Esophagus squamous epithelium (tissue), 5 donors: ENCODE measurements around the gene SMARCA2. TPM values are rescaled to one million over a fixed set of nuclear protein-coding genes. Genes with fewer than 3 reads are reported as not detected.

Source experiments
- DNase-seq: peaks from one replicate; lab custom pipeline; 2025; lab: John Stamatoyannopoulos, UW
- H3K27ac ChIP-seq, 4 donors: fragments of 200-600 bp; sonication (generic); one replicate each; pipeline ENCODE4 v1.5.1; 2016 to 2019; ENCODE audit warnings: mild to moderate bottlenecking in 1 of 4
- H3K27me3 ChIP-seq, 4 donors: fragments of 200-600 bp; sonication (generic); 1 replicate in 3 of 4; 2 replicates in 1 of 4; pipeline versions ENCODE4 v1.5.1 to v1.6.0; 2017 to 2021; ENCODE audit warnings: antibody characterized with exemption in 1 of 4
- H3K36me3 ChIP-seq, 3 donors: fragments of 200-600 bp; sonication (generic); one replicate each; pipeline ENCODE4 v1.5.1; 2016 to 2019
- H3K4me1 ChIP-seq, 3 donors: fragments of 200-600 bp; sonication (generic); one replicate each; pipeline ENCODE4 v1.5.1; 2017 to 2019
- H3K4me3 ChIP-seq, 4 donors: fragments of 200-600 bp; sonication (generic); 1 replicate in 3 of 4; 2 replicates in 1 of 4; pipeline ENCODE4 v1.5.1; 2016 to 2019; ENCODE audit warnings: mild to moderate bottlenecking in 2 of 4, moderate library complexity in 1 of 4
- H3K9me3 ChIP-seq, 3 donors: fragments of 200-600 bp; sonication (generic); one replicate each; pipeline ENCODE4 v1.5.1; 2016 to 2019
- CTCF ChIP-seq, 6 experiments: fragments of 450-650 bp in 4 of 6; fragments of 200-600 bp in 2 of 6; sonication (generic) in 2 of 6; IDR thresholded peaks; one replicate each; pipeline ENCODE4 v1.5.1; 2016 to 2019; ENCODE audit warnings: antibody characterized with exemption in 6 of 6, mild to moderate bottlenecking in 4 of 6, moderate library complexity in 4 of 6
- POLR2A ChIP-seq, 4 donors: fragments of 450-650 bp; IDR thresholded peaks; one replicate each; pipeline ENCODE4 v1.6.1; 2017; ENCODE audit warnings: antibody characterized with exemption in 4 of 4, mild to moderate bottlenecking in 4 of 4, moderate library complexity in 3 of 4
- WGBS, 2 donors: methylation state at CpG; one replicate each; pipeline ENCODE4 v1.1.5; 2018; 5-methylcytosine and 5-hydroxymethylcytosine counted together
- intact Hi-C: fragments of 100-400 bp; cut with DNase I; formaldehyde crosslinking; loops from one replicate; pipeline ENCODE4 v1.15.0; 2022
- total RNA-seq, 4 donors: library from RNA; depleted of rRNA; stranded (reverse); fragments of >200 nt; gene quantifications; one replicate each; pipeline ENCODE4 v1.1.0, GENCODE V29; 2016
- donor health status: DM: yes; HTN: yes; CAD: no.

Gene SMARCA2
- total RNA-seq, 4 donors from 2014 or later, result 51.0 to 93.3 (median 64.1) TPM

GRCh38 chr9:2072752-2073405 is 57.7 kb downstream of the SMARCA2 start:
- DNase-seq, result no peak
- H3K36me3 ChIP-seq, result peaks cover 0 to 100% (median 46%) of the 10 kb centered on the region in 3 donors
- 84 to 85% methylated on average over 6 to 8 of the region's 8 CpGs for WGBS, 2 donors

GRCh38 chr9:2082772-2083171 is 67.6 kb downstream of the SMARCA2 start:
- intact Hi-C loops, result no loop called here
- WGBS, 2 donors, result 73 to 82% methylated on average over 2 of the region's 2 CpGs

More at GRCh38 chr9:2072752-2073405, 57.7 kb downstream of the SMARCA2 start:
- Histone ChIP-seq H3K4me1 (no peaks in the 10 kb centered on the region), H3K9me3 (no peaks in the 10 kb centered on the region), H3K27ac (no peak overlapping the region), H3K4me3 (no peak overlapping the region), H3K27me3 (no peaks in the 10 kb centered on the region)
- no peak for TF ChIP-seq CTCF (IDR thresholded peaks at IDR 0.05)
- no peak for TF ChIP-seq POLR2A (IDR thresholded peaks at IDR 0.05)
- intact Hi-C loops, result no loop called here

GRCh38 chr9:2083479-2083878 is 68.3 kb downstream of the SMARCA2 start:
- peaks cover 0 to 7% (median 0%) of the 10 kb centered on the region in 3 donors for H3K4me1 ChIP-seq
- intact Hi-C loops, result no loop called here
- H3K27ac ChIP-seq, result no peak overlapping the region
- no peak overlapping the region for H3K4me3 ChIP-seq
- no peak for DNase-seq
- TF ChIP-seq POLR2A (IDR thresholded peaks at IDR 0.05), result no peak
- TF ChIP-seq CTCF (IDR thresholded peaks at IDR 0.05), result no peak
- WGBS, 2 donors, result 85 to 87% methylated on average over 6 of the region's 6 CpGs
- no peaks in the 10 kb centered on the region for H3K9me3 ChIP-seq
- no peaks in the 10 kb centered on the region for H3K27me3 ChIP-seq
- peaks cover 6 to 97% (median 19%) of the 10 kb centered on the region in 3 donors for H3K36me3 ChIP-seq

More at GRCh38 chr9:2082772-2083171, 67.6 kb downstream of the SMARCA2 start:
- Histone ChIP-seq H3K27me3 (no peaks in the 10 kb centered on the region), H3K27ac (no peak overlapping the region), H3K4me3 (no peak overlapping the region), H3K4me1 (peaks cover 0 to 7% (median 0%) of the 10 kb centered on the region in 3 donors), H3K9me3 (no peaks in the 10 kb centered on the region), H3K36me3 (peaks cover 6 to 97% (median 19%) of the 10 kb centered on the region in 3 donors)
- DNase-seq, result no peak
- TF ChIP-seq CTCF (IDR thresholded peaks at IDR 0.05), result no peak
- no peak for TF ChIP-seq POLR2A (IDR thresholded peaks at IDR 0.05)

GRCh38 chr9:2085716-2086115 is 70.6 kb downstream of the SMARCA2 start:
- Histone ChIP-seq H3K27ac (peak overlapping the region in 3 of 4 donors; percentile 2 to 31 (median 7)), H3K36me3 (peaks cover 6 to 97% (median 30%) of the 10 kb centered on the region in 3 donors), H3K4me3 (no peak overlapping the region), H3K4me1 (peaks cover 0 to 7% (median 0%) of the 10 kb centered on the region in 3 donors), H3K9me3 (no peaks in the 10 kb centered on the region), H3K27me3 (no peaks in the 10 kb centered on the region)
- intact Hi-C loops, result no loop called here
- WGBS, 2 donors, result 63 to 73% methylated on average over 6 of the region's 6 CpGs
- DNase-seq, result no peak
- no peak for TF ChIP-seq POLR2A (IDR thresholded peaks at IDR 0.05)
- TF ChIP-seq CTCF (IDR thresholded peaks at IDR 0.05), result no peak

GRCh38 chr9:2086116-2086515 is 71.0 kb downstream of the SMARCA2 start:
- WGBS, 2 donors, result 79 to 87% methylated on average over 5 of the region's 5 CpGs
- no peak for DNase-seq
- no peaks in the 10 kb centered on the region for H3K9me3 ChIP-seq

More at GRCh38 chr9:2086116-2086515, 71.0 kb downstream of the SMARCA2 start:
- H3K4me1 ChIP-seq, result peaks cover 0 to 7% (median 0%) of the 10 kb centered on the region in 3 donors
- H3K27ac ChIP-seq, result peak overlapping the region in 3 of 4 donors; percentile 2 to 31 (median 7)
- no peak overlapping the region for H3K4me3 ChIP-seq
- no peaks in the 10 kb centered on the region for H3K27me3 ChIP-seq
- H3K36me3 ChIP-seq, result peaks cover 6 to 97% (median 29%) of the 10 kb centered on the region in 3 donors
- intact Hi-C loops, result no loop called here
- TF ChIP-seq POLR2A (IDR thresholded peaks at IDR 0.05) (no peak), CTCF (IDR thresholded peaks at IDR 0.05) (no peak)
